SK-N-DZ (cell line): ENCODE measurements around the gene RBM45. TPM values are rescaled to one million over a fixed set of nuclear protein-coding genes. Genes with fewer than 3 reads are reported as not detected.
"Not testable (repeated sequence)": the region's sequence is repeated elsewhere in the genome, so short reads cannot be mapped to it uniquely, and the experiment has no call there.

Source experiments
- DNase-seq: peaks from one replicate; pipeline ENCODE4 v3.0.0-alpha.2; 2015; ENCODE audit warnings: low spot score
- polyA plus RNA-seq, 2 experiments: library from polyadenylated mRNA; depleted of rRNA; stranded (reverse); fragments of >200 nt; gene quantifications; 2 replicates each; pipeline ENCODE4 v1.2.3, GENCODE V29; 2014

The RBM45 gene
- polyA plus RNA-seq (2014; cell fraction: cytosol; rRNA removed), result 15.2 and 26.4 TPM in 2 replicates
- 31.4 and 33.4 TPM in 2 replicates for polyA plus RNA-seq (2014; cell fraction: nucleus; rRNA removed)

DNA sequence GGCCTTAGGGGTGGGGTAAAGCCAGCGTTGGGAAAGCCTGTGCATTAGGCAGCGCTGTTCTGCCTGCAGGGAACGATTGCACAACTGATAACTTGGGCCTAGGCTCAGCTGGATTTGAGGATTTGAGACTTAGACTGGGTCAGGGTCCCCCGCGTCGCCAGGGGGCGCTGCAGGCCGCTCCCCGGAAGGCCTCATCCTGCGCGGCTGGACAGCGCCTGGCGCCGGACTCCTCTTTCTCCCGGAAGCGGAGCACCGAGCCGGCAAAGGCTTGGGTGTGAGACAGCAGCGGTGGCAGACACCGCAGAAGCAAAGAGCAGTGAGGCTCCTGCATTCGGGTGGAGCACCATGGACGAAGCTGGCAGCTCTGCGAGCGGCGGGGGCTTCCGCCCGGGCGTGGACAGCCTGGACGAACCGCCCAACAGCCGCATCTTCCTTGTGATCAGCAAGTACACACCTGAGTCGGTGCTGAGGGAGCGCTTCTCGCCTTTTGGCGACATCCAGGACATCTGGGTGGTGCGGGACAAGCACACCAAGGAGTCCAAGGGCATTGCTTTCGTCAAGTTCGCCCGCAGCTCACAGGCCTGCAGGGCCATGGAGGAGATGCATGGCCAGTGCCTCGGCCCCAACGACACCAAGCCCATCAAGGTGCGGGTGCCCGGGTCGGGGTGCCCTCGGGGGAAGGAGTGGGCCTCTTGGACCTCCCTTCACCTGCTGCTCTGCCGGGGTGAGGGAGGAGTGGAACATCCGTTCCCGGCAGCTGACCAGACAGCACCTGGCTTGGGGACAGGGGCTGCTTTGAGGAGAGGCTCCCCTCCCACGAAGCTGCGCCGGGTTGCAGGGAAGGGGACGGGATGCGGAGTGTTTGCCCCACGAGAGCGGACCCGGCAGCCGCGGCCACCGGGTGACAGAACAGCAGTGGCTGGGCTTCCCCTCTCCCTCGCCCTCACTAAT is at the start of gene RBM45:
Gene RBM45 (plus strand): TSS at position 236 of the 951 bp plus-strand sequence. CDS start 110 bp downstream, at position 346.
- peak; percentile 94 for DNase-seq

- no peak for DNase-seq
These were observed 45.9 kb upstream of the RBM45 start for GRCh38 chr2:178066324-178066723.

DNA sequence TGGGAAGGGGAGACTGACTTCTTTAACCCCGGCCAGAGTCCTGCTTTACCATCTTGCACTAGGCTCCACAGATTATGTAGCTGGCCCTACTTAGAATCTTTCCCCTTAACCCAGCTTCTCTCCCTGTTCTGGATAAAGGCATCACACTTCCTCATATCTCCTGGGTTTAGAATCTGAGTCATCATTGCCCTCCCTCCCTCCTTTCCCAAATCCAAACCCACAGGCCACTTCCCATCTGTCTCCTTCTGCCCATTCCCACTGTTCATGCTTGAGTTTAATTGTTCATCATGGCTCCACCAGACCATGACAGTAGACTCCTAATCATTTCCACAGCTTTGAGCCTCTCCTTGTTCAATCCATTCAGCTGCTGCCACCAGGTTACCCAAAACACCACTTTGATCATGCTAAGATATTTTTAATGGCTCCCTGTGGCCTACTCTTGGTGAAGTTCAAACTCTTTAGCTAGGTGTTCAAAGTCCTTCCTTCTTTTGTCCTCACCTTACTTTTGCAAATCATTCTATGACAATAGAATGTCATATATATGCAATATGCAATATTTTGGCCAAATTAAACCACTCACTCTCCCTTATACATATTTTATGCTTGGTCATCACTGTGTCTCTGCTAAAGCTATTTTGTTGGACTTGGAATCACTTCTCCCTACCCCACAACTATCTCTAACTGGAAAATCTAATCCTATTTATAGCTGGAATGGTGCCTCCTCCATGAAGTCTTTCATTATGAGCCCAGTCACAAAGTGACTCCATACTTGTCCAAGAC is 45.2 kb upstream of the RBM45 start:
- no peak for DNase-seq

GRCh38 chr2:178068823-178069454 is 43.3 kb upstream of the RBM45 start:
- no peak for DNase-seq

- DNase-seq, result no peak
These were observed 42.7 kb upstream of the RBM45 start for GRCh38 chr2:178069551-178069950.

DNA sequence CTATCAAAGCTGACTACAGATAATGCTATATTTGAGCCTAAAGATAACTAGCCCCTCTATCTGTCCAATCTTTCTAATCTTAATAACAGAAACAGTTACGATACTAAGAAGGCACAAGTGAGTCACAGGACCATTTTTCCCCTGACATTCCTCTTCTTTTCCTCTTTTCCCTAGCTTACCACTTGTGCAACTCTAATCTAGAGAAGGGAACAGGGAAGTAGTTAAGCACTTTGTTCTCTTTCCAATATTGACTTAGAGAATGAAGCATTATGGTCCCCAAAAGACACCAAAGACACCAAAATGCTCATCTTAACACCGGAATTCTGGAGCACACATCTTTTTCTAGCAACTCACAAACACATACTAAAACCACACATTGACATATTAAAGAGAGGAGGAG is 41.4 kb upstream of the RBM45 start:
- DNase-seq, result no peak

GRCh38 chr2:178072000-178072382 is 40.2 kb upstream of the RBM45 start:
- DNase-seq, result no peak

- DNase-seq, result peak; percentile 83
These were observed 39.6 kb upstream of the RBM45 start, which contains the start of gene PDE11A for GRCh38 chr2:178072383-178073301. PDE11A (minus strand) TSS chr2:178072777; CDS start chr2:178072437, 340 bp downstream.

DNA sequence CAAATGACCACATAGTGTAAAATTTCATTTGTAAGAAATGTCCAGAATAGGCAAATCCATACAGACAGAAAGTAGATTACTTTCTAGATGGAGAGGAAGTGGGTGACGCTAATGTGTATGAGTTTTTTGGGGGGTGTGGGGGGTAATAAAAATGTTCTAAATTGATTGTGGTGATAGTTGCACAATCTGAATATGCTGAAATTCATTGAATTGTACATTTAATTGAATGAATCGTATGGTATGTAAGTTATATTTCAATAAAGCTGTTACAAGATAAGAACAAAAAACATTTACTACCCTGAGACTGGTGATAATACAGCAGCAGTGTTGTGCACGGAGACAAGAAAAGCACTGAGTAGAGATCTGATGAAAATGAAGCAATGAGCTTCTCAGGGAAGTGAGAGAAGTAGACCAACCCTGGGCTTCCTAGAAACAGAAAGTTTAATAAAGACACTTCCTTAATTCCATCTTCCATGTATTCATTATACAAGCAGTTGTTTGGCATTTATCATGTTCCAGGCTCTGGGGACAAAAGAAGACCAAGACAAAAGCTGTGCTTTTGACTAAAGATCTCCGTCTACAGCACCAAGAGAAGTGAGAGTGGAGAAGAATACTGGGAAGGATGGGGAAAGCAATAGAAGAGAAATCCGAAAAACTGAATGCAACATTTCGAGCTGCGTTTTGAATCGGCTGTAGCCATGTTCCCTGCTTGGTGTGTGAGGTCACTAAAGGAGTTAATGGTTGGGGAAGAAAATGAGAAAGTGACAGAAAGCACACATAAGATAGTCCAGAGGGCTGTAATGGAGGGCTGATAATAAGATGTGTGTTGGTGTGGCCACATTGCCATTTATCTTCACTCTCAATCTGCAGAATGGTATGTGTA is 37.9 kb upstream of the RBM45 start:
- peak; percentile 25 for DNase-seq

GRCh38 chr2:178075006-178075326 is 37.3 kb upstream of the RBM45 start:
- DNase-seq, result no peak

- no peak for DNase-seq
These were observed 36.1 kb upstream of the RBM45 start for GRCh38 chr2:178076130-178076529.

- DNase-seq, result not testable (repeated sequence)
These were observed 33.0 kb upstream of the RBM45 start for GRCh38 chr2:178079279-178079678.

- no peak for DNase-seq
These were observed 29.7 kb upstream of the RBM45 start for GRCh38 chr2:178082408-178083045.

DNA sequence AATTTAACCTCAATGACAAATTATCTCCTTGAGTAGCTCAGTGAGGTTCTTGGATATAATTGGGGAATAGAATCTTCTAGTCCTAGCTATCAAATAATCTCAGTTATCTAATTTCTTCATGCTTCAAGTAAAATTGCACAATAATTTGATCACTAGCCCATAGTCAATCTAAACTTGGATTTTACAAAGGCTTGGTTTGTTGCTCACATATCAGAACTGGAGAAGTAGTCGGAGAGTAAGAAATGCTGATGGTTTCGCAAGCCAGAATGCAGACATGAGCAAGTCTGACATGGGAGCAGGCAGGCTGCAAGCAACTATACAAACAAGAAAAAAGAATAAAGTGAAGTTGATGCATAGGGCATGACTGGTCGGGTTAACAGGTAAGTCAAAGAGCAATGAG is 28.0 kb upstream of the RBM45 start:
- DNase-seq, result no peak

GRCh38 chr2:178088774-178089270 is 23.4 kb upstream of the RBM45 start:
- no peak for DNase-seq

DNA sequence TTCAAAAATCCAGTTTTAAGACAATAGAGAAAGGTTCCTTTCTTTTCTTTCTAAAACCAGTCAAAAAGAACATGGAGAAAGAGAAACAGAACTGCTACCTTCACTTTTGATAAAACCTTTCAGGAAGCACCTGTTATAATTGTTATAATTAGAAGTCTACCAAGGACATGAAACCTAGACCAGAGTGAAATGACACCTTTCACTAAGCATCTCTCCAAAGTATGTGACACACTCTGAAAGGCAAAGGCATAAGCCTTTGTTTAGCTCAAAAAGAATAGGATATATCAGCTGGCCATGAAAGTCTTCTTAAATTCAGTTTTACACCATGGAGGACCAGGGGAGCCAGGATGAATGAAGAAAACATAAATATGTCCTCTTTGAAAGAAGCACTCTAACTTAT is 18.8 kb upstream of the RBM45 start:
- DNase-seq, result no peak

DNA sequence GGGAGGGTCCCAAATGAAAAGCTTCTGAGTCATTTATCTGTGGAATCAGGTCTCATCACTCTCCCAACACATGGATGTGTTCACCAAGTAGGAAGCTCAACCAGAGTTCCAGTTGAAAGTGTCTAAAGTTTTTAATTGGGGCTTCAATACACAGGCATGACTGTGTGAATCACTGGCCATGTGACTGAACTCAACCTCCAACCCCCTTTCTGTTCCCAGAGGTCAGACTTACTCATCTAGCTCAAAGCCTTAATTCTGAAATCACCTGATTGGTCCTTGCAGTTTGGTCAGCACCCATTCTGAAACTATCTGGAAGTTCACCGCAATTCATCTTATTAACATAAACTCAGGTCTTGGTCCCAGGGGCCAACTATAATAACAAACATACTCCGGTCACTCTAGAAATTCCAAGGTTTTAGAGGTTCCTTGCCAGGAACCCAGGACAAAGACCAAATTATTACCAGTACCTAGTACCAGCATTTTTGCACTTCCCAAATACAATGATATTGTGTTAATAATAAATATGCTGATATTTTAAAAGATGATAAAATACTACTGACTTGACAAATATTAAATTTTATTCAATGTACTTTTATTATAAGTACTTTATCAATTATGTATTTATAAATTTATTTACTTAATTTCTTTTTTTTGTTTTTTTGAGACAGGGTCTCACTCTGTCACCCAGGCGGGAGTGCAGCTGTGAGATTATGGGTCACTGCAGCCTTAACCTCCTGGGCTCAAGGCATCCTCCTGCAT is 10.7 kb upstream of the RBM45 start:
- DNase-seq, result no peak

DNA sequence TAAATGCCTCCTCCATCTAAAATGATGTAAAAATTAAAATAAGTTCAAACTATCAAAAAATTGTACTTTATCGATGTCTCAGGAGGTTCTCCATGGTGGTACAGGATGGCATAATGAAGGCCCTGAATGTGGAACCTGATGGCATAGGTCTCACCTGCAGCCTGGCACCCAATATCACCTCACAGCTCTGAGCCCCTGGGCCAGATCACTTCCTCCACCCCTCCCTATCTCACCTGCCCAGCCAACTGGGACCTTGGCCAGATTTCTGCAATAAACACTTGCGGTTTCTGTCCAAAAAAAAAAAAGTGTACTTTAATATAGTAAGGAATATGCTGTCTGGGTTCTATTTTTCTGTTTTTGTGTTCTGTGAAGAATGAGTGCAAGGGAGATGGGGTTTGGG is 6.7 kb upstream of the RBM45 start:
- DNase-seq, result no peak
